Panc1 (cell line): ENCODE results near the gene SUCO. TPM values are rescaled to one million over a fixed set of nuclear protein-coding genes. Genes with fewer than 3 reads are reported as not detected.

Experiments
- ATAC-seq: fragments of 200-7000 bp; cut with Tn5 transposase; 2 replicates; pipeline ENCODE4 v1.9.1; 2020; ENCODE audit warnings: mild to moderate bottlenecking, moderate library complexity
- BruUV-seq: library from RNA; stranded (reverse); fragments of 400-500 nt; replicated peaks from 2 replicates; lab custom pipeline; 2021; lab: Mats Ljungman, UMichigan
- CTCF ChIA-PET: fragments of 300-600 bp; sonication (Branson Sonifier 250); formaldehyde crosslinking; loops from one replicate; lab custom pipeline; 2022; ENCODE audit warnings: antibody characterized with exemption; lab: Charles Lee
- POLR2A ChIA-PET: fragments of 300-600 bp; sonication (Branson Sonifier 250); formaldehyde crosslinking; loops from one replicate; lab custom pipeline; 2022; ENCODE audit warnings: antibody characterized with exemption; lab: Charles Lee
- DNase-seq: peaks from one replicate; pipeline ENCODE4 v3.0.0-alpha.2; 2010; ENCODE audit warnings: low read depth, low spot score
- H3K27ac ChIP-seq: 2 replicates; pipeline ENCODE4 v1.5.1; 2011; ENCODE audit warnings: mild to moderate bottlenecking, low read length, inconsistent platforms
- H3K27me3 ChIP-seq: fragments of 200-500 bp; sonication (Bioruptor generic); 2 replicates; pipeline ENCODE4 v1.6.0; 2014; ENCODE audit warnings: low read length, inconsistent platforms; ENCODE audit not compliant: control insufficient read depth, insufficient read depth
- H3K36me3 ChIP-seq: fragments of 200-500 bp; sonication (Bioruptor generic); 2 replicates; pipeline ENCODE4 v1.5.1; 2014; ENCODE audit warnings: inconsistent platforms, mild to moderate bottlenecking, low read length, moderate library complexity; ENCODE audit not compliant: control insufficient read depth, insufficient read depth
- H3K4me1 ChIP-seq: 2 replicates; pipeline ENCODE4 v1.5.1; 2011; ENCODE audit warnings: inconsistent platforms, mild to moderate bottlenecking, low read length, moderate library complexity; ENCODE audit not compliant: control insufficient read depth, insufficient read depth
- H3K4me3 ChIP-seq, 2 experiments: 2 replicates each; pipeline ENCODE4 v1.5.1; 2011 to 2012; ENCODE audit warnings: low read depth in 2 of 2, low read length in 2 of 2, mild to moderate bottlenecking in 2 of 2, inconsistent platforms in 1 of 2, moderate library complexity in 1 of 2
- H3K9me3 ChIP-seq: fragments of 200-500 bp; sonication (Bioruptor generic); 2 replicates; pipeline ENCODE4 v1.5.1; 2014; ENCODE audit warnings: low read depth, mild to moderate bottlenecking, inconsistent platforms, low read length, moderate library complexity; ENCODE audit not compliant: control insufficient read depth, insufficient read depth
- CTCF ChIP-seq: fragments of 450-650 bp; IDR thresholded peaks from 2 replicates; pipeline ENCODE4 v1.5.1; 2017; ENCODE audit warnings: mild to moderate bottlenecking
- POLR2AphosphoS5 ChIP-seq: IDR thresholded peaks from 2 replicates; pipeline ENCODE4 v1.6.1; 2012; ENCODE audit warnings: mild to moderate bottlenecking, low read depth, low read length, moderate library complexity
- REST ChIP-seq, 2 experiments: IDR thresholded peaks; 2 replicates each; pipeline ENCODE4 v1.6.1; 2011 to 2012; ENCODE audit warnings: low read depth in 2 of 2, control low read depth in 1 of 2, low read length in 1 of 2, mild to moderate bottlenecking in 1 of 2, moderate library complexity in 1 of 2; ENCODE audit not compliant: insufficient read depth in 1 of 2
- SIN3A ChIP-seq: IDR thresholded peaks from 2 replicates; pipeline ENCODE4 v1.6.1; 2012; ENCODE audit warnings: low read depth, mild to moderate bottlenecking, low read length, moderate library complexity, borderline replicate concordance; ENCODE audit not compliant: insufficient read depth
- TCF7L2 ChIP-seq: IDR thresholded peaks from 2 replicates; pipeline ENCODE4 v1.6.1; 2011; ENCODE audit warnings: mild to moderate bottlenecking, low read depth, low read length, inconsistent platforms
- in situ Hi-C: cut with HindIII; loops from 2 replicates; pipeline ENCODE4 v1.10.0; 2016; ENCODE audit warnings: low sequenced_read_pairs, low pct_unique_long_range_greater_than_20kb
- intact Hi-C: fragments of 100-400 bp; cut with micrococcal nuclease; formaldehyde crosslinking; loops from one replicate; pipeline ENCODE4 v1.10.0; 2022; ENCODE audit not compliant: unreplicated experiment
- total RNA-seq: library from RNA; stranded (reverse); gene quantifications from one replicate; pipeline ENCODE4 v1.2.1, GENCODE V29; 2021; ENCODE audit not compliant: unreplicated experiment

SUCO gene
- total RNA-seq, 1 experiment from 2014 or later: 31.3 TPM

GRCh38 chr1:172512591-172512990, 20.4 kb upstream of the SUCO start:
- ChIA-PET POLR2A (no interaction called here), CTCF (no interaction called here)
- DNase-seq (no peak), ATAC-seq (no peak)
- Histone ChIP-seq H3K27ac (no peak overlapping the region), H3K9me3 (no peaks in the 10 kb centered on the region), H3K4me3 (no peak overlapping the region), H3K4me1 (no peaks in the 10 kb centered on the region), H3K36me3 (no peaks in the 10 kb centered on the region), H3K27me3 (no peaks in the 10 kb centered on the region)
- TF ChIP-seq CTCF: no peak
- TF ChIP-seq POLR2AphosphoS5: no peak
- TF ChIP-seq TCF7L2: no peak
- TF ChIP-seq SIN3A: no peak
- TF ChIP-seq REST (IDR thresholded peaks at IDR 0.05; ENCODE audit: insufficient read depth in 1 of 2, low read depth in 2 of 2, low read length in 1 of 2): no peak
- no TSS peak for BruUV-seq
- intact Hi-C loops (no loop called here), in situ Hi-C loops (no loop called here)

GRCh38 chr1:172513479-172513878, 19.5 kb upstream of the SUCO start:
- H3K27ac ChIP-seq: no peak overlapping the region

More at GRCh38 chr1:172513479-172513878, 19.5 kb upstream of the SUCO start:
- Histone ChIP-seq H3K4me1 (no peaks in the 10 kb centered on the region), H3K36me3 (no peaks in the 10 kb centered on the region), H3K27me3 (no peaks in the 10 kb centered on the region), H3K4me3 (no peak overlapping the region), H3K9me3 (no peaks in the 10 kb centered on the region)
- no peak for TF ChIP-seq TCF7L2
- no peak for TF ChIP-seq CTCF
- TF ChIP-seq POLR2AphosphoS5: no peak
- no peak for TF ChIP-seq SIN3A
- TF ChIP-seq REST (IDR thresholded peaks at IDR 0.05; ENCODE audit: insufficient read depth in 1 of 2, low read depth in 2 of 2, low read length in 1 of 2): no peak
- ChIA-PET CTCF (interaction anchor here (1.1 kb wide), 1 partner anchor 203 kb away, joined by 8 read pairs; no protein-coding TSS in a partner anchor), POLR2A (interaction anchor here (0.6 kb wide), 1 partner anchor 697 kb away, joined by 3 read pairs; no protein-coding TSS in a partner anchor)
- in situ Hi-C loops: no loop called here
- no peak for DNase-seq
- ATAC-seq: no peak
- intact Hi-C loops: no loop called here
- no TSS peak for BruUV-seq
